ENCODE results near the gene CFH. TPM values are rescaled to one million over a fixed set of nuclear protein-coding genes. Genes with fewer than 3 reads are reported as not detected.

Gene CFH
- total and polyA plus RNA-seq, 2 donors (not counting 3 experiments of a cell fraction or from before 2014, with no cell fraction given): 20.7 to 25.3 TPM

DNA sequence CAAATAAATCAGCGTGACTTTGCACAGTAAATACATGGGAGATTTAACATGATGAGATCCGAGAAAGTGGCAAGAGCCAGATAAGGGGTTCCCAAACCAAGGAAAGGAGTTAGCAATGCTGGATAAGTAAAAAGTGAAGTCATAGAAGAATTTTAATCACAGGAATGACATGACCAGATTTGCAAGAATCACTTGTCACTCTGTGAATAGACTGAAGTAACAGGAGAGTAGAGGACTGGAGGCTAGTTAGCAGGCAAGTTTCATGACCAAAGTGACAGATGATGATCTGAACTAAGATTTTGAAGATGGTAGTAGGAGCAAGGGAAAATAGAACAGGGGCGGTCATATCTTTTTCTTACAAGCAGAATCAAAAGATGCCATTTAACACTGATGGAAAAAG is 8.4 kb downstream of the CFH start:
- Histone ChIP-seq H3K79me2 (ENCODE audit: control insufficient read depth, insufficient read depth, low read length) (no peaks in the 10 kb centered on the region), H3K4me2 (ENCODE audit: insufficient read depth, low read length) (no peak overlapping the region), H3K36me3 (ENCODE audit: control insufficient read depth in 2 of 2, extremely low read depth in 1 of 2, insufficient read depth in 2 of 2, low read length in 2 of 2) (no peaks in the 10 kb centered on the region), H3K4me1 (ENCODE audit: control insufficient read depth, extremely low read depth, insufficient read depth, low read length) (no peaks in the 10 kb centered on the region), H4K20me1 (replicated peaks; ENCODE audit: control insufficient read depth, extremely low read depth, insufficient read depth, low read length) (no peaks in the 10 kb centered on the region), H3K9ac (replicated peaks; ENCODE audit: extremely low read depth, insufficient read depth, low read length) (no peak overlapping the region), H3K27ac (ENCODE audit: insufficient read depth, low read depth, low read length) (no peak overlapping the region), H2AFZ (ENCODE audit: low read depth, low read length) (no peak overlapping the region), H3K4me3 (replicated peaks in 1 of 3; ENCODE audit: insufficient read depth in 1 of 3, low read depth in 1 of 3, low read length in 3 of 3) (no peak overlapping the region), H3K9me1 (replicated peaks; ENCODE audit: control insufficient read depth, extremely low read depth, insufficient read depth, low read length) (no peaks in the 10 kb centered on the region), H3K9me3 (replicated peaks; ENCODE audit: control insufficient read depth, insufficient read depth, low read length) (no peaks in the 10 kb centered on the region), H3K27me3 (ENCODE audit: control insufficient read depth in 2 of 2, insufficient read depth in 2 of 2, low read length in 2 of 2) (no peaks in the 10 kb centered on the region)
- DNase-seq (ENCODE audit: low read depth, low spot score) (no peak), FAIRE-seq (no peak)
- no TSS peak for BruUV-seq (replicated peaks)
- CTCF ChIA-PET: interaction anchor here (0.6 to 4.4 kb wide), 46 partner anchors 8 to 697 kb away, joined by 3 to 197 read pairs (median 4); partner anchors contain the start of gene CFH
- dilution Hi-C loops (cut with MboI; ENCODE audit: extremely low pct_ligation_motif_present, low sequenced_read_pairs): no loop called here
- intact Hi-C loops (cut with micrococcal nuclease): loop anchor here (5.0 kb wide), 1 partner anchor 103 kb away; no protein-coding TSS in a partner anchor
- POLR2A ChIA-PET: no interaction called here
- TF ChIP-seq, protein P1, sequence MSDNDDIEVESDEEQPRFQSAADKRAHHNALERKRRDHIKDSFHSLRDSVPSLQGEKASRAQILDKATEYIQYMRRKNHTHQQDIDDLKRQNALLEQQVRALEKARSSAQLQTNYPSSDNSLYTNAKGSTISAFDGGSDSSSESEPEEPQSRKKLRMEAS (IDR thresholded peaks at IDR 0.05; ENCODE audit: insufficient read depth, insufficient read length): no peak
- TF ChIP-seq EZH2 (IDR thresholded peaks at IDR 0.05; ENCODE audit: borderline replicate concordance, low read depth, low read length, severe bottlenecking) (no peak), FOS (IDR thresholded peaks at IDR 0.05; ENCODE audit: borderline replicate concordance, insufficient read depth, low read length) (no peak), POLR2A (IDR thresholded peaks at IDR 0.05; ENCODE audit: low read depth, low read length) (no peak), JUN (IDR thresholded peaks at IDR 0.05; ENCODE audit: borderline replicate concordance, insufficient read depth, insufficient read length, low read depth) (no peak), GATA2 (IDR thresholded peaks at IDR 0.05; ENCODE audit: insufficient read depth, insufficient read length, low read depth, low read length) (no peak), POLR2AphosphoS5 (IDR thresholded peaks at IDR 0.05; ENCODE audit: insufficient read depth, low read depth, low read length) (no peak), MYC (IDR thresholded peaks at IDR 0.05; ENCODE audit: low read depth, low read length) (no peak)
- TF ChIP-seq, protein P2, sequence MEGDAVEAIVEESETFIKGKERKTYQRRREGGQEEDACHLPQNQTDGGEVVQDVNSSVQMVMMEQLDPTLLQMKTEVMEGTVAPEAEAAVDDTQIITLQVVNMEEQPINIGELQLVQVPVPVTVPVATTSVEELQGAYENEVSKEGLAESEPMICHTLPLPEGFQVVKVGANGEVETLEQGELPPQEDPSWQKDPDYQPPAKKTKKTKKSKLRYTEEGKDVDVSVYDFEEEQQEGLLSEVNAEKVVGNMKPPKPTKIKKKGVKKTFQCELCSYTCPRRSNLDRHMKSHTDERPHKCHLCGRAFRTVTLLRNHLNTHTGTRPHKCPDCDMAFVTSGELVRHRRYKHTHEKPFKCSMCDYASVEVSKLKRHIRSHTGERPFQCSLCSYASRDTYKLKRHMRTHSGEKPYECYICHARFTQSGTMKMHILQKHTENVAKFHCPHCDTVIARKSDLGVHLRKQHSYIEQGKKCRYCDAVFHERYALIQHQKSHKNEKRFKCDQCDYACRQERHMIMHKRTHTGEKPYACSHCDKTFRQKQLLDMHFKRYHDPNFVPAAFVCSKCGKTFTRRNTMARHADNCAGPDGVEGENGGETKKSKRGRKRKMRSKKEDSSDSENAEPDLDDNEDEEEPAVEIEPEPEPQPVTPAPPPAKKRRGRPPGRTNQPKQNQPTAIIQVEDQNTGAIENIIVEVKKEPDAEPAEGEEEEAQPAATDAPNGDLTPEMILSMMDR (IDR thresholded peaks at IDR 0.05; ENCODE audit: extremely low read depth in 1 of 2, insufficient read depth in 1 of 2, low read depth in 1 of 2, low read length in 2 of 2): no peak

All from endothelial cell of umbilical vein (primary cell).